Effector memory CD8-positive, alpha-beta T cell (primary cell): ENCODE results near the gene ELAVL2.

Experiments
- ATAC-seq: fragments of 150-1000 bp; cut with Tn5 transposase; replicated peaks from 2 replicates; pipeline ENCODE4 v1.10.0; 2021; ENCODE audit warnings: mild to moderate bottlenecking, moderate library complexity
- DNase-seq, 3 experiments: peaks; one replicate each; pipeline ENCODE4 v3.0.0; 2021
- H3K27ac Mint-ChIP-seq, 2 donors: one replicate each; pipeline ENCODE4 v1.8.0; 2022; ENCODE audit warnings: mild to moderate bottlenecking in 2 of 2, mixed read lengths in 2 of 2, moderate library complexity in 2 of 2
- H3K27me3 Mint-ChIP-seq, 2 donors: one replicate each; pipeline ENCODE4 v1.8.0; 2022; ENCODE audit warnings: mixed read lengths in 2 of 2
- H3K36me3 Mint-ChIP-seq: one replicate; pipeline ENCODE4 v1.8.0; 2022; ENCODE audit warnings: mild to moderate bottlenecking, moderate library complexity, mixed read lengths; ENCODE audit not compliant: insufficient read depth
- H3K4me1 Mint-ChIP-seq, 2 donors: one replicate each; pipeline ENCODE4 v1.8.0; 2022; ENCODE audit warnings: low read depth in 2 of 2, mixed read lengths in 2 of 2
- H3K4me3 Mint-ChIP-seq, 2 donors: one replicate each; pipeline ENCODE4 v1.8.0; 2022; ENCODE audit warnings: mild to moderate bottlenecking in 2 of 2, mixed read lengths in 2 of 2, moderate library complexity in 2 of 2
- H3K9me3 Mint-ChIP-seq, 2 donors: one replicate each; pipeline ENCODE4 v1.8.0; 2022; ENCODE audit warnings: mixed read lengths in 2 of 2

ELAVL2 gene

DNA sequence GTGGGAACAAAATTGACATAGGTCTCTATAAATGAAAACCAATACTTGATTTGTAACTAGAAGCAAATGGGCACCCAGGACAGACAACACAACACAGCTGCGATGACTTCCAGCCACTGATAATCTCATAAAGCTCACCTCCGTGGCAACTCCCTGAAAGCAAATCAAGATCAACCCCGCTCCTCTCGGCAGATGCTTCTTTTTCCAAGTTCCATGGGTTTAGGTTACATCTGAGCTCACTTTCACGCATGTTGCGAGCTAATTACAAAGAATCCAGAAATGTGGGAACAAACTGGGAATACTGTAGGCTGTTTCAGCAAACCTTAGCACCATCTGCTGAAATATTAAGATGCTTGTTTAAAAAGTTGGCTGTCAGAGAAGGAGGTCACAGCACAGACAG is 153.9 kb downstream of the ELAVL2 start:
- Mint-ChIP-seq H3K27me3 (no peaks in the 10 kb centered on the region), H3K4me3 (no peak overlapping the region), H3K27ac (no peak overlapping the region), H3K36me3 (no peaks in the 10 kb centered on the region), H3K9me3 (peaks cover 15 to 29% of the 10 kb centered on the region in 2 donors), H3K4me1 (no peaks in the 10 kb centered on the region)
- ATAC-seq = no peak
- no peak for DNase-seq

DNA sequence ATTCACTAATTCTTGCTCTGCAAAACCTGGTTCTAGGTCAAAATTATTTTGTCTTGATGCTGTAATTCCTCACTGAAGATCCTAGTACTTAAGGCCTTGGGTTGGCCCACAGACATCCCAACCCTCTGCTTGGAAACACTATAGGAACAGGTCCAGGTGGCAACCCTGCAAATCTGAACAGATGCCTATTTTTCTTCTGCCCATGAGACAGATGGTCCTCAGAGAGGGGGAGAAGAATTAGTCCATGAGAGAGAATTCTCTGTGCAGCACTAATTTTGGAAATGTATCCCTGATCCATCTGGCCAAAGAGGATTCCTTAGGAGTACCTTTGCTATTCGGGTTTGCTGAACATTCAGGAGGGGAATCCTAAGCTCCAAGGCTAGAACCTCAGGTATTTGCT is 156.3 kb downstream of the ELAVL2 start:
- Mint-ChIP-seq H3K4me3 (no peak overlapping the region), H3K9me3 (peaks cover 10 to 19% of the 10 kb centered on the region in 2 donors), H3K27ac (no peak overlapping the region), H3K36me3 (no peaks in the 10 kb centered on the region), H3K27me3 (no peaks in the 10 kb centered on the region), H3K4me1 (no peaks in the 10 kb centered on the region)
- ATAC-seq = no peak
- DNase-seq = no peak

DNA sequence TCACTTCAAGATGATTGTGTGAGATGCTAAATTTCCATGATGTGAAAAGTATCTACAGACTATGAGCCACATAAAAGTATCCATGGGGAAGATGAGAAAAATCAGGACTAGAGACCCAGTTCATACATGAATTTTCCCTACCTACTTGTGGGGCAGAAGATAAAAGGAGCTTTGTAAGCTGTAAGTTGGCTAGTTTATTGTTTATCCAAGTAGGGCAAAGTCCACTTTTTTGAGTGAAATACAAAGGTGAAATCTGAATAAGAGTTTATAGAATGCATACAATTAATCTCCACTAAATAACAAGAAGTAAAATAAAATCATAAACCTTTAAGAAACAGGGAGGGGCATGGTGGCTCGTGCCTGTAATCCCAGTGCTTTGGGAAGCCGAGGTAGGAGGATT is 160.4 kb downstream of the ELAVL2 start:
- Mint-ChIP-seq H3K36me3 (no peaks in the 10 kb centered on the region), H3K27ac (no peak overlapping the region), H3K27me3 (no peaks in the 10 kb centered on the region), H3K4me1 (no peaks in the 10 kb centered on the region), H3K9me3 (peaks cover 11 to 19% of the 10 kb centered on the region in 2 donors), H3K4me3 (no peak overlapping the region)
- ATAC-seq = no peak
- no peak for DNase-seq

DNA sequence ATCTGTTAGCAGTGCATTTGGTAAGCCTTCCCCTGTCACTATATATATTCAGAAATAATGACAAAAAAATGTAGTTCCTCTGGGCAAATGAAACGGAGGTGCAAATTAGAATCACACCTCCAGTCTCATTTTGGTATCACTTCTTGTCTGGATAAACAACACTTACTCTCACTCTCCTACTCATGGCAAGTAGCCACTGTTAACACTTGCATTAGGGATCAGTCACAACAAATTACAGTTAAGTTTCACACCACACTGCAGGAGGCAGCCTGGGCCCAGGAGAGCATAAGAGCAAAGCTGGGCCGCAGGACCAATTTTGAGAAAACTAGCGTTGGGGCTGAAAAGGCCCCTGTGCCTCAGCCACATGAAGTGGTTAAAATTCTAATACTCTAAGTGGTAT is 161.0 kb downstream of the ELAVL2 start:
- ATAC-seq (no peak), DNase-seq (no peak)
- Mint-ChIP-seq H3K36me3 (no peaks in the 10 kb centered on the region), H3K9me3 (peaks cover 13 to 19% of the 10 kb centered on the region in 2 donors), H3K27ac (no peak overlapping the region), H3K27me3 (no peaks in the 10 kb centered on the region), H3K4me3 (no peak overlapping the region), H3K4me1 (no peaks in the 10 kb centered on the region)

DNA sequence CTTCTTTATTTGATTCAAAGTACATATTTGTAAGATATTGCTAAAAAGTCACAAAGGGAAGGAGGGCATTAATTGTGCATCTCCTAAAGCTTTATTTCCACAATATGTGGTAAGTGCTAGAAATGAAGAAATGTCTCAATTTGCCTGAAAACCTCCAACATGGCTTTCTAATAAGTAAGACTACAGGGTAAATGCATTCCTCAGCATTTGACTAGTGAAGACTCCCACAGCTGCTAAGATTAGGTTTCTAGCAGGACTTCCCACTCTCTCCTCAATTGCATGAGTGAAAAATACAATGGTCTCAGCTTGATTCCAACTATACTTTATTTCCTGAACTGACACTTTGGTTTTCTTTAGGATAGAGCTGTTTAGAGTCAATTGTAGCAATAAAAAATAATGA is 162.1 kb downstream of the ELAVL2 start:
- H3K9me3 Mint-ChIP-seq = peaks cover 13 to 19% of the 10 kb centered on the region in 2 donors
- no peak overlapping the region for H3K27ac Mint-ChIP-seq
- ATAC-seq (no peak), DNase-seq (no peak)
- no peaks in the 10 kb centered on the region for H3K36me3 Mint-ChIP-seq
- H3K4me1 Mint-ChIP-seq = no peaks in the 10 kb centered on the region
- no peak overlapping the region for H3K4me3 Mint-ChIP-seq
- H3K27me3 Mint-ChIP-seq = no peaks in the 10 kb centered on the region

DNA sequence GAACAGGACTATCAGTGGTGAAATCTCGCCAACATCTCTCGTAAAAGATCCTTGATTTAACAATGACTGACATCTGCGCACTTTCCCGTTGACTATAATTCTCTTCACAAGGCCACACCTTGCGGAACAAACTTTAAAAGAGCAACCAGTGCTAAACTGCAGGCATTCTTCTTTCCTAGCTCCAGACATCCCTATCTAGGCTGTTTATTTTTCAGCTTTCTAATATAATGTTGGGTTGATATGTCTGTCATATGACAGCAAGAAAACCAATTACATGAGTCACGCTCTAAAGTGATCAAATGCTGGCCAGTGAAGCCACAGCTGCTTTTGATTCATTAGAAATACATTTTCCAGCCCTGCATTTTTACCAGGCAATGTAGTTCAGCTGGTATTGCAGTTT is 162.5 kb downstream of the ELAVL2 start:
- no peak for DNase-seq
- no peak for ATAC-seq
- H3K4me3 Mint-ChIP-seq = no peak overlapping the region
- no peaks in the 10 kb centered on the region for H3K36me3 Mint-ChIP-seq
- no peak overlapping the region for H3K27ac Mint-ChIP-seq
- H3K4me1 Mint-ChIP-seq = no peaks in the 10 kb centered on the region
- H3K9me3 Mint-ChIP-seq = peaks cover 12 to 16% of the 10 kb centered on the region in 2 donors
- H3K27me3 Mint-ChIP-seq = no peaks in the 10 kb centered on the region

DNA sequence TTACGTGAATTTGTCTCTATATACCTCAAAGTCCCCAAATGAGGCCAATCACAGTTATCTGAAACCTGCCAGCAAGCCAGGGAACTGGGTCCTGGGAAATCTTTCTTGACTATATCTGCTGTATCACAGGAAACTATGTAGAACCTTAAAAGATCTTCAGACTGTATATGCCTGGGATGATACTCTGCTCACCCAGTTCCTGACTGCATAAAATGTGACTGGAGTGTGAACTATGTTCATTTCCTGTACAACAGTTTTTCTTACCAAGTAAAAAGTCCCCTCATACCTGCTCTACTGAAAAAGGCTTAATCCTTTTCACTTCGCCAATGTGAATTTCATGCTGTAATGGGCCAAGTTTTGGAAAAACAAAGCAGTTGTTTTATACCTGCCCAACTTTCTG is 162.9 kb downstream of the ELAVL2 start:
- H3K36me3 Mint-ChIP-seq = no peaks in the 10 kb centered on the region
- H3K27ac Mint-ChIP-seq = no peak overlapping the region
- no peaks in the 10 kb centered on the region for H3K27me3 Mint-ChIP-seq

DNA sequence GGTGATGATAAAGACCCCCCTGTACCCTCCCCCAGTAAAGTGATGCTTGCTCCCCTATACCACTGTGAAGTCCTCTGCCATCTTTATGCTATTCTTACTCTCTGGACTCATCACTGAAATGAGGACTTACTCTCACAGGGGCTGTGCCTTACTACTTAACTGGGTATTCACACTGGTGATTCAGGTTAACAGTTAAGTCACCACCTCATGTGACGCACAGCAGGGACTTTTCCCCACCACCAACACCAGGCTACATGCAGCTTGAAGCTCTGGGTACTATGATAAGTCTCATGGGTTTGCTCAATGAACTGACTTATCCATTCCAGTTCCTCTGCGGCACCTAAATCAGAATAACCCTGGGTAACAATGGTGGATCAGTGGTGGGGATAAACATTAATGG is 163.7 kb downstream of the ELAVL2 start:
- H3K4me3 Mint-ChIP-seq = no peak overlapping the region
- H3K9me3 Mint-ChIP-seq = peaks cover 4 to 6% of the 10 kb centered on the region in 2 donors
- no peaks in the 10 kb centered on the region for H3K4me1 Mint-ChIP-seq
- H3K36me3 Mint-ChIP-seq = no peaks in the 10 kb centered on the region
- H3K27ac Mint-ChIP-seq = no peak overlapping the region
- no peaks in the 10 kb centered on the region for H3K27me3 Mint-ChIP-seq
- ATAC-seq (no peak), DNase-seq (no peak)

More for the DNA sequence above, 162.9 kb downstream of the ELAVL2 start:
- no peak overlapping the region for H3K4me3 Mint-ChIP-seq
- no peak for DNase-seq
- no peak for ATAC-seq
- H3K4me1 Mint-ChIP-seq = no peaks in the 10 kb centered on the region
- H3K9me3 Mint-ChIP-seq = peaks cover 11 to 12% of the 10 kb centered on the region in 2 donors

DNA sequence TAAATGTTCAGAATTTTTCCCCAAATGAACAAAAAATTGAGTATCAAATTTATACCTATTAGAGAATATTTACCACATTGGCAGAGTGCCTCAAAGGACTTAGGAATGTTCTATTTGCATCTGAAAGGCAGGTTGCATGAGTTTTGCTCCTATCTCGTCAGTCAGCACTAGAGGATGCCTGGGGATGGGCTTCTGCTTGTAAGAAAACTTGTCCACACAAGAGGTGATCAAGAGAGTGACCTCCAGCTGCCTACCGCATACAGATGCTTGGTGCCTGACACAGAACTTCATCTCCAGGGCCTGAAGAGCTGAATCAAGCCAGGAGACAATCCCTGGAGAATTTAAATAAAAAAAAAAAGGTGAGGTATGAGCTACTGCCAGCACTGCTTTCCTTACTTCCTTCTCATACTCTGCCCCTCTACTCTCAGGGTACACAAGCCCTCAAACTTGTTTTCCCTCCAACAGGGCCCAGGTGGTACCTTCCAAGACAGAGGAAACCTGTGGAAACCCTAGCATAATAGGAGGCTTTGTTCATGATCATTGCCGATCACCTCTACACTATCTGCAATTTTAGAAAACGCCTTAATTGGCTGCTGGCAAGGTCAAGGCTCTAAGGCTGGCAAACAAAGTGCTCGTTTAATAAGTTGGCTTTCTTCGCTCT is 166.6 kb downstream of the ELAVL2 start:
- H3K4me3 Mint-ChIP-seq = no peak overlapping the region
- no peak for ATAC-seq
- peaks cover 0 to 4% of the 10 kb centered on the region in 2 donors for H3K9me3 Mint-ChIP-seq
- no peaks in the 10 kb centered on the region for H3K4me1 Mint-ChIP-seq
- no peak overlapping the region for H3K27ac Mint-ChIP-seq
- DNase-seq = no peak
- no peaks in the 10 kb centered on the region for H3K36me3 Mint-ChIP-seq
- no peaks in the 10 kb centered on the region for H3K27me3 Mint-ChIP-seq

DNA sequence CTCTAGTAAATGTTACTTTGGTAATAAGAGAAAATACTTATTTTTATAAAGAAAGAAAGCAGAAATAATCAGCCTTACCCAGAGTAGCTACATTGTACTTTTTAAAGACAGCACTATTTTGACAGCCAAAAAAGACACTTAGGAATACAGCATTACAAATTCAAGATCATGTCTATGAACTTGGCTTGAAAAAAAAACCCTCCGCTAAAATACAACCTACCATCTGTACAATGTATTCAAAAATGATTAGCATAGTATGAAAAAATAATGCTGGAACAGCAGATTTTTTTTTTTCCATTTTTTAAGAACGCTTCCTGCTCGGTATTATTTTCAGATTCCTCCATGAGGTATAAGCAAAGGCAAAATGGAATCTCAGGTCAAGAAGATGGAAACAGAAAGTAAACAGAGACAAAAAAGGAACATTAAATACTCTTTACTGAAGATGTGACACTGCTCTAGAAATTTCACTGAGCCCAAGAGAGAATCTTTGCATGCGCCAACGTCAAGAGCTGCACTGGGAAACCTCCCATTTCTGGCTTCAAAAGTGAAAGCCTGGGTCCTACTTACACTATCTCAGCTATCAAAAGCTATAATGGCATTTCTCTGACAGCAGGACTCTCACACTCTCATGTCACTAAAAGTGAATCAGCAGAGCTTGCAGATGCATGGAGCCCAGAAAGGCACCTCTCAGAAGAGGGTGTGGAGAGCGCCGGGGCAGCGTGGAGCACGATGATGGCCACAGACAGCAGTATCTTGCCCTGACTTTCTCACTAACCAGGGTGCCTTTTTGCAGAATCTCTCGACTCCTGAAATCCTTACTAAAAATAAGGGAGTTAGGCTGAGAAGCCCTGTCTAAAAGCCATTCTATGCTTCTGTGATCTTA is 167.4 kb downstream of the ELAVL2 start:
- Mint-ChIP-seq H3K36me3 (no peaks in the 10 kb centered on the region), H3K4me1 (no peaks in the 10 kb centered on the region), H3K27me3 (no peaks in the 10 kb centered on the region), H3K27ac (no peak overlapping the region), H3K4me3 (no peak overlapping the region), H3K9me3 (peaks cover 0 to 4% of the 10 kb centered on the region in 2 donors)
- no peak for DNase-seq
- ATAC-seq = no peak

DNA sequence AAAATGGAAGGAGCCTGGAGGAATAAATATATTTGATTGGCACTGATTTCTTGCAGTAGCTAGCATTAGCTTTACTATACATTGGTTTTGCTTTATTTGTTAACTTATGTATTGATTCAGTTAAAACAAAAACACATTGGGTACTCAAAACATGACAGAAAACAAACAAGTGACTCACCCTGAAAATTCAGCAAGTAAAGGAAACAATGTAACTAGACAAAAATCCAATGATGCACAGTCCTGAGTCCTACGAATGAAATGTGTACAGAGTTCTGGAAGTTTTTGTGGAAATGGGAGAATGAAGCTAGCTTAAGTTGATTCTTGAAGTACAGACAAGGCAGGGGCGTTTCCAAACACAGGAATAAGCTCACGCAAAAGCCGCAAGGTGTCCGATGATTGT is 175.0 kb downstream of the ELAVL2 start:
- no peak for ATAC-seq
- Mint-ChIP-seq H3K36me3 (no peaks in the 10 kb centered on the region), H3K27me3 (no peaks in the 10 kb centered on the region), H3K27ac (no peak overlapping the region), H3K9me3 (peaks cover 0 to 2% of the 10 kb centered on the region in 2 donors), H3K4me1 (no peaks in the 10 kb centered on the region), H3K4me3 (no peak overlapping the region)
- DNase-seq = no peak

DNA sequence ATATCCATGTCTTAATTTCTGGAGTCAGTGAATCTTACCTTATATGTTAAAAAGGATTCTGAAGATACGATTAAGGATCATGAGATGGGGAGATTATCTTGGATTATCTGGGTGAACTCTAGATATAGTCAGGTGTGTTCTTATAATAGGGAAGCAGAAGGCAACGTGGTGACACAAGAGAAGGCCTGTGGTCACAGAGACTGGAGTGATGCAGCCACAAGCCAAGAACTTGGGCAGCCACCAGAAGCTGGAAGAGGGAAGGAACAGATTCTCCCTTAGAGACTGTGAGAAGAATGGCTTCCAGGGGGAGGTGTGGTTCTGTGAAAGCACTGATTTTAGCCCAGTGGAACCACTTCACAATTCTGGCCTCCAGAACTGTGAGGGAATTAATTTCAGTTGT is 177.4 kb downstream of the ELAVL2 start:
- Mint-ChIP-seq H3K4me1 (no peaks in the 10 kb centered on the region), H3K27ac (no peak overlapping the region)

DNA sequence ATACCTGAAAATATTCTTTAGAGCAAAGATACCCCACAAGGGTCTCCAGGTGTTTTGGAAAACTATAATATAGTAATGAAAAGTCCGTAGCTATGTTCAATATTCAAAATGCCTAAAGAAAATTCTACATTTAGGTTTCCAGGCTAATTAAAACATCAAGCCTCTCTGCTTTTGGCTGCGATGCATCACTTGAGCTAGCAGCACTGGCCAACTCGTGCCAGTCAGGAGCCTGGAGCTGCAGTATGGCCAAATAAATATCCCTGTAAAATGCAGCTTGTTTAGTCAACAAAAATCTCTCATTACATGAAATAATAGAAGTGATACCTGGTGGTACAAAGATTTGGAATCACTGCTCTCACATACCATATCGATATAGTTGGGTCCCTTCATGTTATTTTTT is 181.1 kb downstream of the ELAVL2 start:
- no peaks in the 10 kb centered on the region for H3K4me1 Mint-ChIP-seq
- ATAC-seq = no peak
- H3K36me3 Mint-ChIP-seq = no peaks in the 10 kb centered on the region

More for the DNA sequence above, 177.4 kb downstream of the ELAVL2 start:
- ATAC-seq (no peak), DNase-seq (no peak)
- Mint-ChIP-seq H3K36me3 (no peaks in the 10 kb centered on the region), H3K4me3 (no peak overlapping the region), H3K27me3 (no peaks in the 10 kb centered on the region), H3K9me3 (peaks cover 2 to 6% of the 10 kb centered on the region in 2 donors)

DNA sequence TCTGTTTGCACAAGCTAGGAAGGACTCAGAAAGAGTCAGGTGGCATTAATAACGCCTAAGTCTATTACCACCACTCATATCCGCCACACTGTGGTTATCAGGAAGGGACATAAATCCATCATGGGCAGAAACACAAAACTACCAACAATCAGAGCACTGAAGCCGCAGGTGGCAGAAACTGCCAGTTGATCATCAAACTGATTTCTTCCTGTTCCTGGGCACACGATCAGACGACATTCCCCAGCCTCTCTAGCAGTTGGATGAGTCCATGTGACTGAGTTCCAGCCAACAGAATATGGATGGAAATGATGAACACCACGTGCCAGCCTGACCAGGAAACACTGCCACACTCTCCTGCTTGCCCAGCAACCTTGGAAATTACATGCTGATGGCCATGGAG is 181.7 kb downstream of the ELAVL2 start:
- no peak for ATAC-seq
- H3K36me3 Mint-ChIP-seq = no peaks in the 10 kb centered on the region
- H3K27ac Mint-ChIP-seq = no peak overlapping the region
- no peaks in the 10 kb centered on the region for H3K27me3 Mint-ChIP-seq
- no peaks in the 10 kb centered on the region for H3K4me1 Mint-ChIP-seq
- no peak for DNase-seq
- no peak overlapping the region for H3K4me3 Mint-ChIP-seq
- peaks cover 2 to 10% of the 10 kb centered on the region in 2 donors for H3K9me3 Mint-ChIP-seq

More for the DNA sequence above, 181.1 kb downstream of the ELAVL2 start:
- no peak overlapping the region for H3K4me3 Mint-ChIP-seq
- DNase-seq = no peak
- peaks cover 2 to 10% of the 10 kb centered on the region in 2 donors for H3K9me3 Mint-ChIP-seq
- no peak overlapping the region for H3K27ac Mint-ChIP-seq
- no peaks in the 10 kb centered on the region for H3K27me3 Mint-ChIP-seq
